GM12892 (cell line): ENCODE data around the gene AUNIP.

Source experiments
- DNase-seq: peaks from one replicate; pipeline ENCODE4 v3.0.0; 2011; ENCODE audit not compliant: insufficient read length
- FAIRE-seq: peaks from 2 replicates; lab custom pipeline; 2011; peaks lifted over from hg19 to GRCh38; lab: Jason Lieb, UNC
- POLR2A ChIP-seq: IDR thresholded peaks from 2 replicates; pipeline ENCODE4 v1.6.1; 2011; ENCODE audit warnings: low read depth, low read length, control low read depth
- POLR2AphosphoS5 ChIP-seq: IDR thresholded peaks from 2 replicates; pipeline ENCODE4 v1.6.1; 2011; ENCODE audit warnings: low read depth, low read length, control low read depth
- TAF1 ChIP-seq: IDR thresholded peaks from 2 replicates; pipeline ENCODE4 v1.6.1; 2011; ENCODE audit warnings: low read depth, mild to moderate bottlenecking, control low read depth, low read length, borderline replicate concordance

The AUNIP gene

GRCh38 chr1:25793585-25794170 is 65.6 kb downstream of the AUNIP start:
- no peak for TF ChIP-seq POLR2AphosphoS5
- peak; percentile 30 for FAIRE-seq
- DNase-seq: no peak

GRCh38 chr1:25792115-25792514 is 67.1 kb downstream of the AUNIP start:
- no peak for TF ChIP-seq POLR2A
- TF ChIP-seq POLR2AphosphoS5: no peak
- TF ChIP-seq TAF1: no peak
- DNase-seq: no peak
- FAIRE-seq: no peak

- TF ChIP-seq POLR2A: no peak
- TF ChIP-seq POLR2AphosphoS5: no peak
- TF ChIP-seq TAF1: no peak
- FAIRE-seq: no peak
- DNase-seq: no peak
These were observed 68.8 kb downstream of the AUNIP start for GRCh38 chr1:25790472-25790871.

GRCh38 chr1:25787760-25788166 is 71.5 kb downstream of the AUNIP start:
- no peak for DNase-seq
- TF ChIP-seq POLR2A (no peak), POLR2AphosphoS5 (no peak), TAF1 (no peak)
- FAIRE-seq: no peak

- no peak for DNase-seq
- TF ChIP-seq TAF1 (no peak), POLR2A (no peak), POLR2AphosphoS5 (no peak)
- FAIRE-seq: no peak
These were observed 72.1 kb downstream of the AUNIP start for GRCh38 chr1:25786887-25787759.

GRCh38 chr1:25785333-25786067 is 73.8 kb downstream of the AUNIP start:
- DNase-seq: no peak
- no peak for FAIRE-seq
- TF ChIP-seq POLR2A (no peak), POLR2AphosphoS5 (no peak), TAF1 (no peak)

- TF ChIP-seq POLR2A (no peak), TAF1 (no peak)
- FAIRE-seq (no peak), DNase-seq (no peak)
These were observed 74.6 kb downstream of the AUNIP start for GRCh38 chr1:25784575-25785051.
